Measurements from ENCODE around the gene LUZP4. TPM values are rescaled to one million over a fixed set of nuclear protein-coding genes. Genes with fewer than 3 reads are reported as not detected.
"Not testable (repeated sequence)": the region's sequence is repeated elsewhere in the genome, so short reads cannot be mapped to it uniquely, and the experiment has no call there.

LUZP4 gene
- total RNA-seq, 2 donors from 2014 or later, result not detected

- H3K27me3 ChIP-seq, result peaks cover 0 to 4% of the 10 kb centered on the region in 2 donors
- DNase-seq (peak in 3 of 4 donors; percentile 7 to 35 (median 30)), ATAC-seq (no peak)
- no peak overlapping the region for H3K27ac ChIP-seq
- no peaks in the 10 kb centered on the region for H3K36me3 ChIP-seq (replicated peaks in 1 of 2; ENCODE audit: insufficient read depth in 1 of 2, low read depth in 2 of 2)
- 18 to 30% methylated on average over 2 to 19 of the region's 19 CpGs for WGBS, 2 donors
- H3K9me3 ChIP-seq, result no peaks in the 10 kb centered on the region
- H3K4me3 ChIP-seq, result no peak overlapping the region
- intact Hi-C loops (cut with DNase I), result no loop called here
- H3K4me1 ChIP-seq, result no peaks in the 10 kb centered on the region
- TF ChIP-seq CTCF (IDR thresholded peaks at IDR 0.05) (no peak), POLR2A (IDR thresholded peaks at IDR 0.05) (no peak)
Observed at GRCh38 chrX:115311601-115312001, 22.1 kb downstream of the LUZP4 start.

GRCh38 chrX:115318139-115318538, 28.6 kb downstream of the LUZP4 start:
- Histone ChIP-seq H3K9me3 (no peaks in the 10 kb centered on the region), H3K4me3 (no peak overlapping the region), H3K4me1 (no peaks in the 10 kb centered on the region), H3K36me3 (replicated peaks in 1 of 2; ENCODE audit: insufficient read depth in 1 of 2, low read depth in 2 of 2) (no peaks in the 10 kb centered on the region), H3K27me3 (peaks cover 0 to 4% of the 10 kb centered on the region in 2 donors), H3K27ac (no peak overlapping the region)
- ATAC-seq (no peak), DNase-seq (no peak)
- intact Hi-C loops (cut with DNase I), result no loop called here
- 90 to 92% methylated on average over 5 of the region's 5 CpGs for WGBS, 2 donors
- TF ChIP-seq CTCF (IDR thresholded peaks at IDR 0.05) (no peak), POLR2A (IDR thresholded peaks at IDR 0.05) (no peak)

DNA sequence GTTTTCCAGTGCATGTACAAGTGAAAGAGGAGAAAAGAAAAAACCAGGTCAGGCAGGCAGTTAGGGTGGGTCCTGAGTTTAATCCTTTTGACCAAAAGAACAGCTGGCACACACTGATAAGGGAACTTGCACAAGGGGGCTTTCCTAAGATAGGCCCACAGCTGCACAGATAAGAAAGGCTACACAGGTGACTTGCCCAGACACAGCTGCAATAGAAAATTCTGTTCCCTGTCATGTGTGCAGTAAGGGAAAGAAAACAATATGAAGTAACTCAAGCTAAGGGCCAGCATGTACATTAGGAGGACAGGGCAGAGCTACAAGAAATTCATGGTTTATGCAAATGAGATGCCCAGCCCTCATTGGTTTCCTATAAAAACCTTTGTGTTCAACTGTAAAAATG, 32.9 kb downstream of the LUZP4 start:
- no peaks in the 10 kb centered on the region for H3K27me3 ChIP-seq
- no peaks in the 10 kb centered on the region for H3K36me3 ChIP-seq (replicated peaks in 1 of 2; ENCODE audit: insufficient read depth in 1 of 2, low read depth in 2 of 2)
- no peak overlapping the region for H3K4me3 ChIP-seq
- DNase-seq (no peak), ATAC-seq (no peak)
- no peak for TF ChIP-seq CTCF (IDR thresholded peaks at IDR 0.05)
- no peak for TF ChIP-seq POLR2A (IDR thresholded peaks at IDR 0.05)
- H3K4me1 ChIP-seq, result no peaks in the 10 kb centered on the region
- intact Hi-C loops (cut with DNase I), result no loop called here
- no peaks in the 10 kb centered on the region for H3K9me3 ChIP-seq
- H3K27ac ChIP-seq, result no peak overlapping the region

DNA sequence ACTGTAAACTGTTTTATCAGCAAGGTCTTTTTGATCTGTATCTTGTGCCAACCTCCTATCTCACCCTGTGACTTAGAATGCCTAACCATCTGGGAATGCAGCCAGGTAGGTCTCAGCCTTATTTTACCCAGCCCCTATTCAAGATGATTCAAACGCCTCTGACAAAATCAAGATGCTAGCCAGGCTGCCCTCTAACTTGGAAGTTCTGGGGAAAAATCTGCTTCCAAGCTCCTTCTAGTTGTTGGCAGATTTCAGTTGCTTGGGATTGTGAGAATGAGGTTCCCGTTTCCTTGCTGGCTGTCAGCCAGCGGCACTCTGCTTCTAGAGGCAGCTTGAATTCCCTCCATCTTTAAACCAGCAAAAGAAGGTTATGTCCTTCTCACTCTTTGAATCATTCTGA, 34.7 kb downstream of the LUZP4 start:
- no peak for ATAC-seq
- no peaks in the 10 kb centered on the region for H3K27me3 ChIP-seq
- peak in 1 of 4 donors; percentile 50 for DNase-seq
- H3K36me3 ChIP-seq (replicated peaks in 1 of 2; ENCODE audit: insufficient read depth in 1 of 2, low read depth in 2 of 2), result no peaks in the 10 kb centered on the region
- intact Hi-C loops (cut with DNase I), result no loop called here
- no peaks in the 10 kb centered on the region for H3K9me3 ChIP-seq
- no peak overlapping the region for H3K27ac ChIP-seq
- H3K4me1 ChIP-seq, result no peaks in the 10 kb centered on the region
- TF ChIP-seq POLR2A (IDR thresholded peaks at IDR 0.05) (no peak), CTCF (IDR thresholded peaks at IDR 0.05) (no peak)
- 29% methylated on average over 2 to 3 of the region's 3 CpGs for WGBS, 2 donors
- H3K4me3 ChIP-seq, result no peak overlapping the region

- H3K27ac ChIP-seq; ATAC-seq; H3K4me3 ChIP-seq; H3K27me3 ChIP-seq; H3K36me3 ChIP-seq (replicated peaks in 1 of 2; ENCODE audit: insufficient read depth in 1 of 2, low read depth in 2 of 2); DNase-seq; H3K9me3 ChIP-seq; H3K4me1 ChIP-seq: not testable (repeated sequence)
- whole genome bisulfite sequencing, 2 donors, result 70 to 91% methylated on average over 3 to 4 of the region's 4 CpGs
- intact Hi-C loops (cut with DNase I), result loop anchor here (5.0 kb wide), 1 partner anchor 318 kb away; no protein-coding TSS in a partner anchor
Observed at GRCh38 chrX:115329282-115329681, 39.8 kb downstream of the LUZP4 start.
